ENCODE measurements around the gene GFAP. TPM values are rescaled to one million over a fixed set of nuclear protein-coding genes. Genes with fewer than 3 reads are reported as not detected.

GFAP gene
- total RNA-seq, 1 experiment from 2014 or later: 1.2 TPM

GRCh38 chr17:44916781-44917241 lies 1.5 kb upstream of the GFAP start:
- no peak overlapping the region for H3K27ac ChIP-seq (ENCODE audit: insufficient read length, low read depth, low read length)
- H3K4me2 ChIP-seq (ENCODE audit: insufficient read depth, insufficient read length, low read length): no peak overlapping the region
- no peak overlapping the region for H3K18ac ChIP-seq (ENCODE audit: insufficient read length, low read depth, low read length)
- no peak overlapping the region for H2AK5ac ChIP-seq (ENCODE audit: insufficient read length, low read length)
- H3T11ph ChIP-seq (ENCODE audit: low read length): no peak overlapping the region
- H4K8ac ChIP-seq (replicated peaks; ENCODE audit: insufficient read length, low read depth, low read length): no peak overlapping the region
- H3K4me1 ChIP-seq (ENCODE audit: insufficient read depth, low read length): peaks cover 7% of the 10 kb centered on the region; the same call in 1 of the 2 replicates
- no peaks in the 10 kb centered on the region for H3K79me2 ChIP-seq (ENCODE audit: insufficient read depth, low read length)
- H3K23me2 ChIP-seq (ENCODE audit: insufficient read length, low read depth, low read length, poor library complexity, severe bottlenecking): no peaks in the 10 kb centered on the region
- no peak overlapping the region for H3K27ac Mint-ChIP-seq
- no peak overlapping the region for H3K9ac ChIP-seq (ENCODE audit: extremely low read depth, insufficient read length, low read length)
- H3K36me3 Mint-ChIP-seq (ENCODE audit: insufficient read depth in 1 of 3, low read depth in 3 of 3): no peaks in the 10 kb centered on the region
- no peaks in the 10 kb centered on the region for H4K20me1 ChIP-seq (ENCODE audit: control insufficient read depth, insufficient read depth, insufficient read length)
- H3K14ac ChIP-seq (ENCODE audit: insufficient read depth, low read length): no peak overlapping the region; the same call in 1 of the 2 replicates
- no peak for DNase-seq
- H2AFZ ChIP-seq (ENCODE audit: low read length): no peak overlapping the region
- no peak overlapping the region for H4K91ac ChIP-seq (ENCODE audit: insufficient read length, low read depth, low read length)
- no peaks in the 10 kb centered on the region for H3K79me1 ChIP-seq (ENCODE audit: insufficient read depth, low read depth, low read length, poor library complexity, severe bottlenecking)
- no peak overlapping the region for H2BK12ac ChIP-seq (ENCODE audit: insufficient read length, low read depth, low read length)
- H3K4me1 Mint-ChIP-seq: peaks cover 15 to 17% of the 10 kb centered on the region in 2 experiments
- H3K9me3 Mint-ChIP-seq: no peaks in the 10 kb centered on the region
- no peak overlapping the region for H3K23ac ChIP-seq (ENCODE audit: insufficient read length, low read depth, low read length)
- H3K27me3 Mint-ChIP-seq (ENCODE audit: low read depth): peaks cover 49% of the 10 kb centered on the region
- no peak for TF ChIP-seq CTCF (conservative IDR thresholded peaks at IDR 0.05)
- no peak overlapping the region for H2BK120ac ChIP-seq (ENCODE audit: low read depth, low read length, poor library complexity, severe bottlenecking)
- peaks cover 4% of the 10 kb centered on the region; the same call in 1 of the 2 replicates for H3K27me3 ChIP-seq (ENCODE audit: insufficient read depth, low read length)
- no peak overlapping the region for H4K5ac ChIP-seq (ENCODE audit: insufficient read length, low read depth, low read length)
- WGBS (ENCODE audit: extremely low coverage, insufficient read length, low lambda C conversion rate): no CpG with 5 or more reads among the region's 10 CpGs
- H3K4me3 Mint-ChIP-seq: no peak overlapping the region
- H2BK5ac ChIP-seq (ENCODE audit: insufficient read length, low read length): no peak overlapping the region
- no peak overlapping the region for H2BK20ac ChIP-seq (ENCODE audit: low read depth, low read length, poor library complexity, severe bottlenecking)
- H3K4ac ChIP-seq (ENCODE audit: low read depth, low read length): no peak overlapping the region
- no peak overlapping the region for H3K56ac ChIP-seq (ENCODE audit: insufficient read length, low read depth, low read length)
- no peaks in the 10 kb centered on the region for H3K9me3 ChIP-seq (ENCODE audit: control insufficient read depth, low read depth, low read length)
- H2BK15ac ChIP-seq (ENCODE audit: low read depth, low read length): no peak overlapping the region
